Cardiac fibroblast (primary cell): ENCODE measurements around the gene PWP2.

Experiments
- DNase-seq, 2 donors: peaks; one replicate each; pipeline versions ENCODE4 v3.0.0 to v3.0.0-alpha.2; 2010; ENCODE audit warnings: low read depth in 2 of 2
- H3K4me3 ChIP-seq, 2 donors: replicated peaks in 1 of 2; 1 replicate in 1 of 2; 2 replicates in 1 of 2; pipeline ENCODE4 v1.5.1; 2011; ENCODE audit warnings: low read depth in 2 of 2, low read length in 2 of 2, mild to moderate bottlenecking in 2 of 2, moderate library complexity in 1 of 2
- CTCF ChIP-seq: IDR thresholded peaks from one replicate; pipeline ENCODE4 v1.5.1; 2011; ENCODE audit warnings: low read depth, mild to moderate bottlenecking, low read length, inconsistent platforms

PWP2 gene

DNA sequence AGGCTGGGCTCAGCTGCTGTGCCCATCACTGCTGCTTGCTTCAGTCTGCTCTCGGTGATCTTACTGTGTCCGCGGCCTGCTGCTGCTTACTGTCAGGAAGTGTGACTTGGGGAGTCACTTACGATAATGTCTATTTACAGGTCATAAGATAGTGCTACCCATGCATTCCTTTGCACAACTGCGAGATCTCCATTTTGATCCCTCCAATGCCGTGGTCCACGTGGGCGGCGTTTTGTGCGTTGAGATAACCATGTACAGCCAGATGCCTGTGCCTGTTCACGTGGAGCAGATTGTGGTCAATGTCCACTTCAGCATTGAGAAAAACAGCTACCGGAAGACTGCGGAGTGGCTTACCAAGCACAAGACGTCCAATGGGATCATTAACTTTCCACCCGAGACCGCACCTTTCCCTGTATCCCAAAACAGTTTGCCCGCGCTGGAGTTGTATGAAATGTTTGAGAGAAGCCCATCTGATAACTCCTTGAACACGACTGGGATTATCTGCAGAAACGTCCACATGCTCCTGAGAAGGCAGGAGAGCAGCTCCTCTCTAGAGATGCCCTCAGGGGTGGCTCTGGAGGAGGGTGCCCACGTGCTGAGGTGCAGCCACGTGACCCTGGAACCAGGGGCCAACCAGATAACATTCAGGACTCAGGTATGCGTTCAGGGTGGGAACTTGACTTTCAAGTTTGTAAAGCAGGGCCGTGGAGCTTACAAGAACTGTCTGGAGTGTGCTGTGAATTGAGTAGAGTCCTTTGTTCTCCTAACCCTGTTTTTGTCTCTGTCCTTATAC is 24.4 kb upstream of the PWP2 start:
- no peak for DNase-seq
- H3K4me3 ChIP-seq, result no peak overlapping the region
- TF ChIP-seq CTCF, result no peak

DNA sequence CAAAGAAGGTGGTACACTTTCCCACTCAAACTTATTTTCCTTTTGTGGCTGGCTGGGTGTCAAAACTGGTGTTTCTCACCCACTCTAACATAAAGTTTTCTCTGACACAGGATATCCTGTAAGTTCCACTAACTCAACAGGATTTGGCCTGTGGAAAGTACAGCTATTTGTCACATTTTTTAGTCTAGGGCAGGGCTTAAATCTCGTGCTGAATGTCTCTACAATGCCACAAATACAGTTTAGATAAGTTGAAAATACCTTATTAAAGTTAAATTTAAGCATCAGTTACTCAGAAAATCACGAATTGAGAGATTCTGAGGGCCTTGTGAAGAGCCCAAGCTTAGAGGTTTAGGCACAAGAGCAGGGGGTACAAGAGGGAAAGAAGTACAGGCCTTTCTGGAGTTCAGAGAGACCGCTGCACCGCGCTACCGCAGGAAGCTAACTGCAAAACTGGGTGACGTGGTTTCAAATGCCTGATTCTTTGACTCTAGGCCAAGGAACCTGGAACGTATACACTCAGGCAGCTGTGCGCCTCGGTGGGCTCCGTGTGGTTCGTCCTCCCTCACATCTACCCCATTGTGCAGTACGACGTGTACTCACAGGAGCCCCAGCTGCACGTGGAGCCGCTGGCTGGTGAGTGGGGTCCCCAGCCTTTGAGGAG is 23.4 kb upstream of the PWP2 start:
- no peak for DNase-seq
- TF ChIP-seq CTCF, result no peak
- H3K4me3 ChIP-seq, result no peak overlapping the region

- TF ChIP-seq CTCF, result no peak
- H3K4me3 ChIP-seq, result no peak overlapping the region
- no peak for DNase-seq
These were observed 22.5 kb upstream of the PWP2 start for GRCh38 chr21:44084496-44085241.

DNA sequence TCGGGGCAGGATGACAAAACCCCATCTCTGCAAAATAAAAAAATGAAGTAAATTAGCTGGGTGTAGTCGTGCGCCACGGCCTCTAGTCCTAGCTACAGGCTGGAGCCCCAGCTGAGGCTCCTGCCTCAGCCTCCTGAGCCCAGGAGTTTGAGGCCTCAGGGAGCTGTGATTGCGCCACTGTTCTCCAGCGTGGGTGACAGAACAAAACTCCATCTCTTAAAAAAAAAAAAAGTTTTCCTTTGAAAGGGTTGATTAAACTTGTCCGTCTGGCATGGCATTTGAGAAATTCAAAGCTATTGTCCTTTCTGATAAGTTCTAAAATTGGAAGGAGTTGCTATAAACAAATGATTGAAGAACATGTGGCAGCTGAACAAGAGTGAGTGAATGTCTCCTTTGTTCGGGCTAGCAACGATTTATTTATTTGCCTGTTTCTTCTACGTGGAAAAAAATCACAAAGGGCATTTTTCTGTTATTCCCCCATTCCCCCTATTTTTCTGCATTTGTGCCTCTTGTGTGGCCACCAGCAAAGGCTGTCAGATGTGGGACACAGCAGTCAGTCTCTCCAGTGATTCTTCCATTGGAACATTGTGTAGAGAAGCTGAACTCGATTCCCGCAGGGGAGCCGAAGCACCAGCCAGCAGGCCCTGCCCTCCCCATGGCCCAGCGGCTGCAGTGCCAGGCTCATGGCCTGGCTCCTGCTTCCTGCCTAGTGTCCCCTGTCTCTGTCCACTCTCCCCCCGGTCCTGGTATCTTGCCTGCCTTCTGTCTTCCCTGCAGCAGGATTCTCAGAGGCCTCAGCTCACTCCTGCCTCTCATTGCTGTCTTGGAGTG is 21.5 kb upstream of the PWP2 start:
- peak; percentile 11 to 17 for DNase-seq
- TF ChIP-seq CTCF, result no peak
- H3K4me3 ChIP-seq, result no peak overlapping the region

DNA sequence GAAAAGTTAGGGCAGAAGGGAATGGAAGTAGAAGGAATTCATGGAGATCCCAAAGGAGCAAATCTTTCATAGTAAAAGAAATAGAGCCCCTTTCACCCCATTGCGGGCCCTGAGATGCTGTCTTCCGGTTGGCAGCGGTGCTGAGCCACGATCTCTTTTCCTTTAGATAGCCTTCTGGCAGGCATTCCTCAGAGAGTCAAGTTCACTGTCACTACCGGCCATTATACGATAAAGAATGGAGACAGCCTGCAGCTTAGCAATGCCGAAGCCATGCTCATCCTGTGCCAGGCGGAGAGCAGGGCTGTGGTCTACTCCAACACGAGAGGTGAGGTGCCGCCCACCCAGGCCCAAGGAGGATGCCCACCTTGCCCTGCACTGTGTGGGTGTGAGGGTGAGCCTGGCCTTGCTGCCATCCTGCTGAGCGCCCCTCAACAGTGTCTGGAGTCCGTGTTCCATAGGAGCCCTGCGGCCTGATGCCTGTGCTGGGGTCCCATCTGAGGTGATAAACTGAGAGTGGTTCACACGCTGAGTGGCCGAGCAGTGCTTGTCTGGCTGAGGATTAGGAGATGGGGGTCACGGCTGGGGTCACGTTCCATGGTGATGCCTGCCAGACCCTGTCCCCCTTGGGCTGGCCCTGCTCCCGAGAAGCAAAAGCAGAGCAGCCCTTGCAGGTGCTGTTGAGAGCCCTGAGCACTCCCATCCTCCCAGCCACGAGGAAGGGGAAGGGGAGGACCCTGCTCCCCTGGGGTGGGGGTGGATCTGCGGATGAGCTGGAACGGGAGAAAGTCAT is 20.4 kb upstream of the PWP2 start:
- DNase-seq, result no peak
- no peak for TF ChIP-seq CTCF
- H3K4me3 ChIP-seq, result no peak overlapping the region
